ENCODE data around the gene TFEC. TPM values are rescaled to one million over a fixed set of nuclear protein-coding genes. Genes with fewer than 3 reads are reported as not detected.

TFEC gene
- total RNA-seq, 2 experiments from 2014 or later, result 0.47 to 0.73 TPM

- Mint-ChIP-seq H3K27ac (no peak overlapping the region), H3K9me3 (ENCODE audit: insufficient read depth) (no peaks in the 10 kb centered on the region), H3K27me3 (ENCODE audit: low read depth) (peaks cover 3% of the 10 kb centered on the region), H3K4me3 (no peak overlapping the region), H3K4me1 (ENCODE audit: low read depth) (no peaks in the 10 kb centered on the region), H3K36me3 (ENCODE audit: low read depth) (no peaks in the 10 kb centered on the region)
- no peak for ATAC-seq
- POLR2A ChIA-PET, result no interaction called here
- CTCF ChIA-PET, result no interaction called here
- DNase-seq, result no peak
These were observed 123.8 kb downstream of the TFEC start for GRCh38 chr7:115906731-115907130.

- H3K27ac Mint-ChIP-seq, result no peak overlapping the region
- no peaks in the 10 kb centered on the region for H3K36me3 Mint-ChIP-seq (ENCODE audit: low read depth)
- CTCF ChIA-PET, result no interaction called here
- DNase-seq, result no peak
- no peak for ATAC-seq
- H3K27me3 Mint-ChIP-seq (ENCODE audit: low read depth), result no peaks in the 10 kb centered on the region
- H3K9me3 Mint-ChIP-seq (ENCODE audit: insufficient read depth), result no peaks in the 10 kb centered on the region
- no peak overlapping the region for H3K4me3 Mint-ChIP-seq
- no peaks in the 10 kb centered on the region for H3K4me1 Mint-ChIP-seq (ENCODE audit: low read depth)
- POLR2A ChIA-PET, result no interaction called here
These were observed 140.9 kb downstream of the TFEC start for GRCh38 chr7:115889669-115889984.

GRCh38 chr7:115888981-115889668, 141.4 kb downstream of the TFEC start:
- POLR2A ChIA-PET, result no interaction called here

GRCh38 chr7:115885550-115885949, 145.0 kb downstream of the TFEC start:
- ATAC-seq (no peak), DNase-seq (no peak)
- no peaks in the 10 kb centered on the region for H3K9me3 Mint-ChIP-seq (ENCODE audit: insufficient read depth)
- CTCF ChIA-PET, result no interaction called here
- no peaks in the 10 kb centered on the region for H3K4me1 Mint-ChIP-seq (ENCODE audit: low read depth)
- H3K27ac Mint-ChIP-seq, result no peak overlapping the region
- POLR2A ChIA-PET, result no interaction called here
- no peaks in the 10 kb centered on the region for H3K27me3 Mint-ChIP-seq (ENCODE audit: low read depth)
- no peaks in the 10 kb centered on the region for H3K36me3 Mint-ChIP-seq (ENCODE audit: low read depth)
- no peak overlapping the region for H3K4me3 Mint-ChIP-seq

More at GRCh38 chr7:115888981-115889668, 141.4 kb downstream of the TFEC start:
- ATAC-seq, result no peak
- H3K9me3 Mint-ChIP-seq (ENCODE audit: insufficient read depth), result no peaks in the 10 kb centered on the region
- H3K4me1 Mint-ChIP-seq (ENCODE audit: low read depth), result no peaks in the 10 kb centered on the region
- no peak overlapping the region for H3K4me3 Mint-ChIP-seq
- CTCF ChIA-PET, result no interaction called here
- no peaks in the 10 kb centered on the region for H3K36me3 Mint-ChIP-seq (ENCODE audit: low read depth)
- H3K27ac Mint-ChIP-seq, result no peak overlapping the region
- no peak for DNase-seq
- no peaks in the 10 kb centered on the region for H3K27me3 Mint-ChIP-seq (ENCODE audit: low read depth)

Other genes with a start within 250 kb of the TFEC start
- 100 to 1,000 TPM; 110 to 112 TPM for gene TES, start 179.8 kb upstream of the TFEC start, total RNA-seq